B cell (primary cell): ENCODE results near the gene TTLL8. TPM values are rescaled to one million over a fixed set of nuclear protein-coding genes. Genes with fewer than 3 reads are reported as not detected.

ENCODE experiments used
- ATAC-seq: fragments of 200-7000 bp; cut with Tn5 transposase; one replicate; pipeline ENCODE4 v1.10.0; 2021; ENCODE audit warnings: low read depth, mild to moderate bottlenecking, moderate number of reproducible peaks, moderate library complexity
- CTCF ChIA-PET: fragments of 350-600 bp; sonication (Branson Sonifier 250); formaldehyde crosslinking; loops from one replicate; lab custom pipeline; 2021; ENCODE audit warnings: antibody characterized with exemption, inconsistent platforms; lab: Charles Lee
- POLR2A ChIA-PET: fragments of 350-600 bp; sonication (Branson Sonifier 250); formaldehyde crosslinking; loops from one replicate; lab custom pipeline; 2021; ENCODE audit warnings: antibody characterized with exemption; lab: Charles Lee
- DNase-seq: peaks from one replicate; pipeline ENCODE4 v3.0.0; 2013
- H2AFZ ChIP-seq: 2 replicates; pipeline ENCODE4 v1.6.1; 2012; ENCODE audit warnings: mild to moderate bottlenecking, low read depth, low read length; ENCODE audit not compliant: insufficient read depth, poor library complexity, severe bottlenecking
- H3K27ac ChIP-seq, 2 donors: 1 replicate in 1 of 2; 2 replicates in 1 of 2; pipeline ENCODE4 v1.5.1; 2012 to 2013; ENCODE audit warnings: low read length in 2 of 2, mild to moderate bottlenecking in 2 of 2, moderate library complexity in 1 of 2
- H3K27me3 ChIP-seq, 4 experiments: fragments of 200-600 bp in 1 of 4; sonication (generic) in 1 of 4; replicated peaks in 1 of 4; 1 replicate in 2 of 4; 2 replicates in 2 of 4; pipeline versions ENCODE4 v1.6.1 to v1.7.0; 2013 to 2016; ENCODE audit warnings: low read length in 3 of 4, mild to moderate bottlenecking in 2 of 4, mixed read lengths in 1 of 4, moderate library complexity in 1 of 4; ENCODE audit not compliant: insufficient read depth in 4 of 4, control insufficient read depth in 3 of 4; ENCODE audit errors: control extremely low read depth in 1 of 4
- H3K36me3 ChIP-seq, 2 experiments: replicated peaks in 1 of 2; 1 replicate in 1 of 2; 2 replicates in 1 of 2; pipeline versions ENCODE4 v1.6.1 to v1.7.1; 2013; ENCODE audit warnings: low read length in 1 of 2; ENCODE audit not compliant: insufficient read depth in 2 of 2, control insufficient read depth in 1 of 2; ENCODE audit errors: control extremely low read depth in 1 of 2, extremely low read depth in 1 of 2
- H3K4me1 ChIP-seq, 2 donors: fragments of 200-600 bp in 1 of 2; sonication (generic) in 1 of 2; 1 replicate in 1 of 2; 2 replicates in 1 of 2; pipeline versions ENCODE4 v1.5.1 to v1.6.1; 2013 to 2017; ENCODE audit warnings: low read length in 2 of 2; ENCODE audit not compliant: control insufficient read depth in 2 of 2, insufficient read depth in 2 of 2
- H3K4me2 ChIP-seq: replicated peaks from 2 replicates; pipeline ENCODE3; 2012; ENCODE audit warnings: mild to moderate bottlenecking, low read depth, low read length; ENCODE audit not compliant: poor library complexity, severe bottlenecking
- H3K4me3 ChIP-seq, 5 experiments: fragments of 200-600 bp in 1 of 5; sonication (generic) in 1 of 5; 1 replicate in 3 of 5; 2 replicates in 2 of 5; pipeline versions ENCODE4 v1.5.1 to v1.7.0; 2011 to 2016; ENCODE audit warnings: low read length in 4 of 5, mild to moderate bottlenecking in 4 of 5, low read depth in 2 of 5, control low read depth in 1 of 5, moderate library complexity in 1 of 5; ENCODE audit not compliant: insufficient read depth in 1 of 5; ENCODE audit errors: control extremely low read depth in 1 of 5, extremely low read depth in 1 of 5
- H3K79me2 ChIP-seq: fragments of 200-600 bp; sonication (generic); one replicate; pipeline ENCODE4 v1.6.0; 2016; ENCODE audit warnings: low read length; ENCODE audit not compliant: control insufficient read depth, insufficient read depth
- H3K9ac ChIP-seq: fragments of 200-600 bp; sonication (generic); 2 replicates; pipeline ENCODE4 v1.6.1; 2017; ENCODE audit warnings: mild to moderate bottlenecking, low read length, moderate library complexity
- H3K9me3 ChIP-seq, 3 donors: one replicate each; pipeline versions ENCODE4 v1.6.1 to v1.7.1; 2013; ENCODE audit warnings: low read length in 2 of 3; ENCODE audit not compliant: control insufficient read depth in 2 of 3, insufficient read depth in 1 of 3; ENCODE audit errors: control extremely low read depth in 1 of 3
- H4K20me1 ChIP-seq: 2 replicates; pipeline ENCODE4 v1.6.0; 2012; ENCODE audit warnings: mild to moderate bottlenecking, low read length; ENCODE audit not compliant: insufficient read depth, control insufficient read depth, poor library complexity, severe bottlenecking
- H3K27ac Mint-ChIP-seq: one replicate; pipeline ENCODE4 v1.8.0; 2021; ENCODE audit warnings: mixed read lengths
- H3K27me3 Mint-ChIP-seq: one replicate; pipeline ENCODE4 v1.8.0; 2021; ENCODE audit warnings: mixed read lengths
- H3K4me1 Mint-ChIP-seq: one replicate; pipeline ENCODE4 v1.8.0; 2021; ENCODE audit warnings: mixed read lengths
- H3K4me3 Mint-ChIP-seq: one replicate; pipeline ENCODE4 v1.8.0; 2021; ENCODE audit warnings: mixed read lengths
- H3K9me3 Mint-ChIP-seq: one replicate; pipeline ENCODE4 v1.8.0; 2022; ENCODE audit warnings: mixed read lengths; ENCODE audit not compliant: insufficient read depth
- CTCF ChIP-seq: fragments of 200-600 bp; IDR thresholded peaks from one replicate; pipeline ENCODE4 v1.8.0; 2022; ENCODE audit warnings: antibody characterized with exemption, mild to moderate bottlenecking
- EZH2 ChIP-seq: IDR thresholded peaks from 2 replicates; pipeline ENCODE4 v1.6.1; 2012; ENCODE audit warnings: borderline replicate concordance, low read depth, mild to moderate bottlenecking, moderate library complexity, low read length; ENCODE audit not compliant: insufficient read depth, poor library complexity, severe bottlenecking
- WGBS: methylation state at CpG from one replicate; pipeline ENCODE4 v1.1.5; 2013; ENCODE audit warnings: missing lambda C conversion rate; ENCODE audit not compliant: insufficient coverage; 5-methylcytosine and 5-hydroxymethylcytosine counted together
- intact Hi-C: fragments of 100-400 bp; cut with micrococcal nuclease; formaldehyde crosslinking; loops from one replicate; pipeline ENCODE4 v1.10.0; 2022
- polyA plus RNA-seq: library from polyadenylated mRNA; depleted of rRNA; stranded (reverse); fragments of >200 nt; gene quantifications from 2 replicates; pipeline ENCODE4 v1.2.3, GENCODE V29; 2012
- total RNA-seq, 2 donors: library from RNA; stranded (reverse); fragments of 120-200 nt in 1 of 2; gene quantifications; 1 replicate in 1 of 2; 2 replicates in 1 of 2; pipeline versions ENCODE4 v1.2.3 to v1.2.4, GENCODE V29; 2013 to 2022

Gene TTLL8
- total and polyA plus RNA-seq, 2 donors (not counting 1 experiment from before 2014, with no cell fraction given), result not detected

- Histone ChIP-seq H3K4me2 (peak overlapping the region; percentile 53), H2AFZ (no peak overlapping the region), H3K4me3 (no peak overlapping the region), H3K4me1 (peaks cover 9 to 12% of the 10 kb centered on the region in 2 donors), H4K20me1 (no peaks in the 10 kb centered on the region), H3K9ac (no peak overlapping the region), H3K36me3 (no peaks in the 10 kb centered on the region), H3K79me2 (no peaks in the 10 kb centered on the region), H3K9me3 (peaks cover 0 to 2% (median 0%) of the 10 kb centered on the region in 3 donors), H3K27ac (no peak overlapping the region), H3K27me3 (peaks cover 0 to 24% (median 16%) of the 10 kb centered on the region in 4 experiments)
- POLR2A ChIA-PET, result no interaction called here
- intact Hi-C loops, result no loop called here
- H3K4me3 Mint-ChIP-seq, result peak overlapping the region; percentile 26
- no peak for TF ChIP-seq CTCF
- no peak for TF ChIP-seq EZH2
- peaks cover 16% of the 10 kb centered on the region for H3K4me1 Mint-ChIP-seq
- no peaks in the 10 kb centered on the region for H3K9me3 Mint-ChIP-seq
- 60% methylated on average over 24 of the region's 31 CpGs for WGBS
- CTCF ChIA-PET, result no interaction called here
- peaks cover 38% of the 10 kb centered on the region for H3K27me3 Mint-ChIP-seq
- no peak overlapping the region for H3K27ac Mint-ChIP-seq
- DNase-seq (no peak), ATAC-seq (no peak)
Observed at GRCh38 chr22:50058906-50059880, 1.1 kb upstream of the TTLL8 start.
